RWPE1 (cell line): ENCODE measurements around the gene PSME3IP1.

Source experiments
- CTCF ChIA-PET: fragments of 350-600 bp; sonication (Branson Sonifier 250); formaldehyde crosslinking; extraction: SDS; loops from one replicate; lab custom pipeline; 2021; lab: Yijun Ruan, JAX
- POLR2A ChIA-PET: fragments of 400-600 bp; formaldehyde crosslinking; extraction: SDS; loops from one replicate; lab custom pipeline; 2020; ENCODE audit warnings: antibody characterized with exemption; ENCODE audit not compliant: low non-redundant PET; lab: Yijun Ruan, JAX
- DNase-seq: peaks from one replicate; pipeline ENCODE4 v3.0.0; 2012; ENCODE audit warnings: low spot score
- H3K27ac ChIP-seq: fragments of 450-650 bp; 2 replicates; pipeline ENCODE4 v1.5.1; 2017
- CTCF ChIP-seq: fragments of 450-650 bp; conservative IDR thresholded peaks from 2 replicates; pipeline ENCODE4 v1.5.1; 2017; ENCODE audit warnings: low read depth, mild to moderate bottlenecking

PSME3IP1 gene

DNA sequence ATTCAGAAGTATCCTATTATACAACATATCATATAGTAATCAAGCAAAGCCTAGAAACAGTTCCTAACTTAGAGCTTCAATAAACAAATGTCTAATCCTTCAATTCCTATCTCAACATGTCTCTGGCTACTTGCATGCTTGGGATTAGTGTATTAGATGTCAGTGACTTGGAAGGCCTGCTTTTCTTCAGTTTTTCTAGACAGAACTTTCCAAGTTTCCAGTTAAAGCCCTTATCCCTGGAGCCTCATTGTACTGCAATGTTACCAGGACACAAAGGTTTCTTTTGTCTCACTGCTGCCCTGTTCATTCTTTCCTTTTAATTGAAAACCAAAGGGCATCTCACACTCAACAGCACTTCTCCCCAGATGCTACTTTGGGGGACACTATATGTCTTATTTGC, 16.5 kb downstream of the PSME3IP1 start:
- ChIA-PET CTCF (interaction anchor here (1.0 kb wide), 1 partner anchor 21 kb away, joined by 3 read pairs; no protein-coding TSS in a partner anchor), POLR2A (no interaction called here)
- no peak overlapping the region for H3K27ac ChIP-seq

GRCh38 chr16:57167953-57168352, 17.9 kb downstream of the PSME3IP1 start:
- POLR2A ChIA-PET: no interaction called here
- no peak overlapping the region for H3K27ac ChIP-seq
- peak; percentile 76 for TF ChIP-seq CTCF
- CTCF ChIA-PET: no interaction called here
- peak; percentile 46 for DNase-seq

More for the DNA sequence above, 16.5 kb downstream of the PSME3IP1 start:
- no peak for DNase-seq
- no peak for TF ChIP-seq CTCF

GRCh38 chr16:57167538-57167937, 18.3 kb downstream of the PSME3IP1 start:
- ChIA-PET CTCF (no interaction called here), POLR2A (no interaction called here)
- no peak for DNase-seq
- no peak for TF ChIP-seq CTCF
- no peak overlapping the region for H3K27ac ChIP-seq

DNA sequence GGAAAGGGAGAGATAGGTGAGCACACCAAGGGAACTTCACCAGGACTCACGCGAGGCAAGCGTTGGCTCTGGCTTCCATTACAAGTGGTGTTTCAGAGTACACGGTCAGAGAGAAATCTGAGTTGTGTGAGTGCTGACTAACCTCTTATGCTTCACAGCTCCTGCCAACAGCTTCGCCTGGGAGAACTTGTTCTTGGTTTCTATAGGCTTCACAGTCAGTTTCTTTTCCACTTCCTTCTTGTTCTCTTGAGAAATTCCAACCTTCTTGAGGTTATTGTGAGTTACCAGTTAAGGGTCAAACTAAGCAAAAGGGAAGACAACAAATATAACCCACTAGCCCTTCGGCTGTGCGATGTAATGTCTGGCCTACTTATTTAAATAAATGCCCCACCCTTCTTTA, 18.9 kb downstream of the PSME3IP1 start:
- DNase-seq: no peak
- CTCF ChIA-PET: interaction anchor here (0.6 to 0.7 kb wide), 2 partner anchors 12 to 65 kb away, joined by 3 to 4 read pairs; no protein-coding TSS in a partner anchor
- no peak for TF ChIP-seq CTCF
- no peak overlapping the region for H3K27ac ChIP-seq
- POLR2A ChIA-PET: no interaction called here

DNA sequence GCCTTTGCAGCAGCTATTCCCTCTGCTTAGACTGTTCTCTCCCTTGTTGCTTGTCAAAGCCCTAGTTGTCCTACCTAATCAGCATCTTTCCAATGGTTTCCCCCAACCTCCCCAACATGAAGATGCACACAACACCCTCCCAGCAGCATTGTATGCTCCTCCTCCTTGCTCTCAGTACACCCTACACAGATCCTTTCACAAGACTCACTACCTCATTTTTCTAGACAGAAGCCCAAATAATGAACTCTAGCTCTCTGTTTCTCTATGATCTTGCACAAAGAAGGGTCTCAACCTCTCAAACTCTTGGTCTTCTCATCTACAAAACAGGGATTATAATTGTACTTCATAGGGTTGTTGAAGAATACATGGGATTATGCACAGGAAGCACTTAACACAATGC, 19.4 kb downstream of the PSME3IP1 start:
- DNase-seq: no peak
- no peak for TF ChIP-seq CTCF
- ChIA-PET CTCF (interaction anchor here (0.6 to 0.7 kb wide), 3 partner anchors 12 to 74 kb away, joined by 3 to 4 read pairs (median 4); partner anchors contain the start of gene CPNE2), POLR2A (no interaction called here)
- no peak overlapping the region for H3K27ac ChIP-seq

- POLR2A ChIA-PET: no interaction called here
- CTCF ChIA-PET: interaction anchor here (0.7 kb wide), 1 partner anchor 73 kb away, joined by 4 read pairs; the partner anchor contains the start of gene CPNE2
- no peak overlapping the region for H3K27ac ChIP-seq
- no peak for DNase-seq
- no peak for TF ChIP-seq CTCF
These were observed 19.9 kb downstream of the PSME3IP1 start for GRCh38 chr16:57165938-57166337.
